Measurements from ENCODE around the gene FLNB. TPM values are rescaled to one million over a fixed set of nuclear protein-coding genes. Genes with fewer than 3 reads are reported as not detected.
A peak's percentile ranks its signal among the peaks of the same experiment; 100 is the strongest.

Gene FLNB
- total and polyA plus RNA-seq, 2 of the 13 experiments (the other 11 are each of a cell fraction or from before 2014, with no cell fraction given): 106 to 130 TPM

GRCh38 chr3:58176827-58177489 lies 168.7 kb downstream of the FLNB start (continued):
- TF ChIP-seq ZNF782 (CRISPR knock-in tag; IDR thresholded peaks at IDR 0.05; ENCODE audit: borderline replicate concordance): no peak
- no peak for TF ChIP-seq CEBPG (CRISPR knock-in tag; IDR thresholded peaks at IDR 0.05)
- TF ChIP-seq SRY (CRISPR knock-in tag; IDR thresholded peaks at IDR 0.05): 0 out of 2 replicates have a peak, but pooled peaks have one; percentile 15
- TF ChIP-seq MIER3 (CRISPR knock-in tag; IDR thresholded peaks at IDR 0.05; ENCODE audit: borderline replicate concordance): no peak
- no peak for TF ChIP-seq NONO (IDR thresholded peaks at IDR 0.05)
- TF ChIP-seq NONO (CRISPR knock-in tag; conservative IDR thresholded peaks at IDR 0.05): no peak
- TF ChIP-seq KMT2B (CRISPR knock-in tag; IDR thresholded peaks at IDR 0.05): no peak
- TF ChIP-seq SRSF9 (IDR thresholded peaks at IDR 0.05; ENCODE audit: borderline replicate concordance, insufficient read depth, low read depth, low read length, poor library complexity, severe bottlenecking): no peak
- no peak for TF ChIP-seq RNF2 (conservative IDR thresholded peaks at IDR 0.05; ENCODE audit: low read depth)
- TF ChIP-seq, protein P1, sequence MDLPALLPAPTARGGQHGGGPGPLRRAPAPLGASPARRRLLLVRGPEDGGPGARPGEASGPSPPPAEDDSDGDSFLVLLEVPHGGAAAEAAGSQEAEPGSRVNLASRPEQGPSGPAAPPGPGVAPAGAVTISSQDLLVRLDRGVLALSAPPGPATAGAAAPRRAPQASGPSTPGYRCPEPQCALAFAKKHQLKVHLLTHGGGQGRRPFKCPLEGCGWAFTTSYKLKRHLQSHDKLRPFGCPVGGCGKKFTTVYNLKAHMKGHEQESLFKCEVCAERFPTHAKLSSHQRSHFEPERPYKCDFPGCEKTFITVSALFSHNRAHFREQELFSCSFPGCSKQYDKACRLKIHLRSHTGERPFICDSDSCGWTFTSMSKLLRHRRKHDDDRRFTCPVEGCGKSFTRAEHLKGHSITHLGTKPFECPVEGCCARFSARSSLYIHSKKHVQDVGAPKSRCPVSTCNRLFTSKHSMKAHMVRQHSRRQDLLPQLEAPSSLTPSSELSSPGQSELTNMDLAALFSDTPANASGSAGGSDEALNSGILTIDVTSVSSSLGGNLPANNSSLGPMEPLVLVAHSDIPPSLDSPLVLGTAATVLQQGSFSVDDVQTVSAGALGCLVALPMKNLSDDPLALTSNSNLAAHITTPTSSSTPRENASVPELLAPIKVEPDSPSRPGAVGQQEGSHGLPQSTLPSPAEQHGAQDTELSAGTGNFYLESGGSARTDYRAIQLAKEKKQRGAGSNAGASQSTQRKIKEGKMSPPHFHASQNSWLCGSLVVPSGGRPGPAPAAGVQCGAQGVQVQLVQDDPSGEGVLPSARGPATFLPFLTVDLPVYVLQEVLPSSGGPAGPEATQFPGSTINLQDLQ (CRISPR knock-in tag; IDR thresholded peaks at IDR 0.05): no peak
- TF ChIP-seq FOXK2 (IDR thresholded peaks at IDR 0.05): no peak
- no peak for TF ChIP-seq HOXA9 (CRISPR knock-in tag; IDR thresholded peaks at IDR 0.05; ENCODE audit: borderline replicate concordance)
- no peak for TF ChIP-seq SMYD3 (CRISPR knock-in tag; IDR thresholded peaks at IDR 0.05)
- no peak for TF ChIP-seq KLF12 (CRISPR knock-in tag; IDR thresholded peaks at IDR 0.05; ENCODE audit: borderline replicate concordance)
- 0 out of 2 replicates have a peak, but pooled peaks have one; percentile 17 for TF ChIP-seq SAFB2 (CRISPR knock-in tag; IDR thresholded peaks at IDR 0.05; ENCODE audit: borderline replicate concordance, low read depth)
- TF ChIP-seq FIP1L1 (IDR thresholded peaks at IDR 0.05; ENCODE audit: borderline replicate concordance, insufficient read depth, low read depth, low read length): no peak
- TF ChIP-seq ZNF678 (CRISPR knock-in tag; IDR thresholded peaks at IDR 0.05): no peak
- TF ChIP-seq, protein P2, sequence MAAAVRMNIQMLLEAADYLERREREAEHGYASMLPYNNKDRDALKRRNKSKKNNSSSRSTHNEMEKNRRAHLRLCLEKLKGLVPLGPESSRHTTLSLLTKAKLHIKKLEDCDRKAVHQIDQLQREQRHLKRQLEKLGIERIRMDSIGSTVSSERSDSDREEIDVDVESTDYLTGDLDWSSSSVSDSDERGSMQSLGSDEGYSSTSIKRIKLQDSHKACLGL (CRISPR knock-in tag; IDR thresholded peaks at IDR 0.05): no peak
- TF ChIP-seq KLF15 (CRISPR knock-in tag; IDR thresholded peaks at IDR 0.05; ENCODE audit: borderline replicate concordance): no peak
- TF ChIP-seq ZNF3 (CRISPR knock-in tag; IDR thresholded peaks at IDR 0.05): no peak
- TF ChIP-seq EHMT2 (IDR thresholded peaks at IDR 0.05; ENCODE audit: borderline replicate concordance, low read depth, low read length): no peak
- TF ChIP-seq, protein P3, sequence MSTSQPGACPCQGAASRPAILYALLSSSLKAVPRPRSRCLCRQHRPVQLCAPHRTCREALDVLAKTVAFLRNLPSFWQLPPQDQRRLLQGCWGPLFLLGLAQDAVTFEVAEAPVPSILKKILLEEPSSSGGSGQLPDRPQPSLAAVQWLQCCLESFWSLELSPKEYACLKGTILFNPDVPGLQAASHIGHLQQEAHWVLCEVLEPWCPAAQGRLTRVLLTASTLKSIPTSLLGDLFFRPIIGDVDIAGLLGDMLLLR (CRISPR knock-in tag; IDR thresholded peaks at IDR 0.05): no peak
- TF ChIP-seq, protein P4, sequence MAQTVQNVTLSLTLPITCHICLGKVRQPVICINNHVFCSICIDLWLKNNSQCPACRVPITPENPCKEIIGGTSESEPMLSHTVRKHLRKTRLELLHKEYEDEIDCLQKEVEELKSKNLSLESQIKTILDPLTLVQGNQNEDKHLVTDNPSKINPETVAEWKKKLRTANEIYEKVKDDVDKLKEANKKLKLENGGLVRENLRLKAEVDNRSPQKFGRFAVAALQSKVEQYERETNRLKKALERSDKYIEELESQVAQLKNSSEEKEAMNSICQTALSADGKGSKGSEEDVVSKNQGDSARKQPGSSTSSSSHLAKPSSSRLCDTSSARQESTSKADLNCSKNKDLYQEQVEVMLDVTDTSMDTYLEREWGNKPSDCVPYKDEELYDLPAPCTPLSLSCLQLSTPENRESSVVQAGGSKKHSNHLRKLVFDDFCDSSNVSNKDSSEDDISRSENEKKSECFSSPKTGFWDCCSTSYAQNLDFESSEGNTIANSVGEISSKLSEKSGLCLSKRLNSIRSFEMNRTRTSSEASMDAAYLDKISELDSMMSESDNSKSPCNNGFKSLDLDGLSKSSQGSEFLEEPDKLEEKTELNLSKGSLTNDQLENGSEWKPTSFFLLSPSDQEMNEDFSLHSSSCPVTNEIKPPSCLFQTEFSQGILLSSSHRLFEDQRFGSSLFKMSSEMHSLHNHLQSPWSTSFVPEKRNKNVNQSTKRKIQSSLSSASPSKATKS (CRISPR knock-in tag; IDR thresholded peaks at IDR 0.05): no peak
- TF ChIP-seq SALL1 (CRISPR knock-in tag; IDR thresholded peaks at IDR 0.05): no peak
- TF ChIP-seq XRCC5 (optimal IDR thresholded peaks at IDR 0.05; ENCODE audit: low read length): no peak
- no peak for TF ChIP-seq SMC3 (IDR thresholded peaks at IDR 0.05; ENCODE audit: low read length)
